AG10803 (cell line): ENCODE results near the gene PSRC1.

Experiments used
- DNase-seq: peaks from one replicate; pipeline ENCODE4 v3.0.0; 2010; ENCODE audit warnings: low read depth
- H3K4me3 ChIP-seq: 2 replicates; pipeline ENCODE4 v1.5.1; 2011; ENCODE audit warnings: mild to moderate bottlenecking, low read length, control low read depth
- CTCF ChIP-seq: conservative IDR thresholded peaks from 2 replicates; pipeline ENCODE4 v1.5.1; 2011; ENCODE audit warnings: mild to moderate bottlenecking, low read length, control low read depth, inconsistent platforms

Gene PSRC1

GRCh38 chr1:109252167-109252892, 30.6 kb downstream of the PSRC1 start:
- H3K4me3 ChIP-seq: no peak overlapping the region
- no peak for TF ChIP-seq CTCF
- DNase-seq: no peak

- no peak overlapping the region for H3K4me3 ChIP-seq
- no peak for TF ChIP-seq CTCF
- no peak for DNase-seq
These were observed 31.4 kb downstream of the PSRC1 start for GRCh38 chr1:109251277-109252166.

- DNase-seq: no peak
- H3K4me3 ChIP-seq: no peak overlapping the region
- TF ChIP-seq CTCF: no peak
These were observed 32.3 kb downstream of the PSRC1 start for GRCh38 chr1:109250454-109251276.

GRCh38 chr1:109249654-109250401, 33.1 kb downstream of the PSRC1 start:
- peak overlapping the region; percentile 27 for H3K4me3 ChIP-seq
- TF ChIP-seq CTCF: no peak
- DNase-seq: no peak

- DNase-seq: peak; percentile 43
- peak within 1 kb of the TSS; percentile 27 for H3K4me3 ChIP-seq
- TF ChIP-seq CTCF: no peak
These were observed 33.9 kb downstream of the PSRC1 start, which contains the start of gene CELSR2 for GRCh38 chr1:109248797-109249629. Gene CELSR2, plus strand, starts transcription at chr1:109249539. Its CDS starts 541 bp downstream, at chr1:109250080.

- H3K4me3 ChIP-seq: no peak overlapping the region
- DNase-seq: no peak
- no peak for TF ChIP-seq CTCF
These were observed 34.5 kb downstream of the PSRC1 start for GRCh38 chr1:109248444-109248796.
